Thymus (tissue), 14 donors: ENCODE data around the gene DCD. TPM values are rescaled to one million over a fixed set of nuclear protein-coding genes. Genes with fewer than 3 reads are reported as not detected.

Source experiments
- DNase-seq, 9 donors: peaks; one replicate each; pipeline ENCODE4 v3.0.0-alpha.2; 2013; ENCODE audit warnings: low spot score in 9 of 9, low read depth in 6 of 9, missing footprints in 1 of 9
- H3K27ac ChIP-seq, 2 donors: one replicate each; pipeline ENCODE4 v1.5.1; 2013; ENCODE audit warnings: control low read depth in 1 of 2, low read depth in 1 of 2, low read length in 1 of 2, mild to moderate bottlenecking in 1 of 2, moderate library complexity in 1 of 2
- H3K27me3 ChIP-seq, 2 donors: one replicate each; pipeline ENCODE4 v1.5.1; 2013; ENCODE audit warnings: low read length in 1 of 2; ENCODE audit not compliant: control insufficient read depth in 2 of 2, insufficient read depth in 1 of 2
- H3K36me3 ChIP-seq, 2 donors: one replicate each; pipeline ENCODE4 v1.5.1; 2013; ENCODE audit warnings: low read length in 1 of 2, mild to moderate bottlenecking in 1 of 2, moderate library complexity in 1 of 2; ENCODE audit not compliant: control insufficient read depth in 2 of 2, insufficient read depth in 2 of 2
- H3K4me1 ChIP-seq, 2 donors: one replicate each; pipeline ENCODE4 v1.5.1; 2013; ENCODE audit warnings: low read length in 2 of 2; ENCODE audit not compliant: control insufficient read depth in 2 of 2, insufficient read depth in 2 of 2
- H3K4me3 ChIP-seq, 2 donors: one replicate each; pipeline ENCODE4 v1.5.1; 2013; ENCODE audit warnings: low read length in 2 of 2, control low read depth in 1 of 2, mild to moderate bottlenecking in 1 of 2
- H3K9me3 ChIP-seq, 2 donors: one replicate each; pipeline ENCODE4 v1.5.1; 2013; ENCODE audit warnings: low read length in 1 of 2, mild to moderate bottlenecking in 1 of 2; ENCODE audit not compliant: control insufficient read depth in 2 of 2, insufficient read depth in 1 of 2
- WGBS: extraction: QIAGEN DNeasy Blood & Tissue Kit; methylation state at CpG from one replicate; pipeline ENCODE4 v1.1.7; 2013; 5-methylcytosine and 5-hydroxymethylcytosine counted together
- long read RNA-seq, 10 donors: transcript quantifications; one replicate each; lab custom pipeline, GENCODE V29; 2026
- polyA plus RNA-seq: library from polyadenylated mRNA; stranded (reverse); fragments of 200-250 nt; gene quantifications from one replicate; pipeline ENCODE4 v1.2.3, GENCODE V29; 2013
- total RNA-seq: library from RNA; stranded (reverse); fragments of 120-200 nt; gene quantifications from one replicate; pipeline ENCODE4 v1.2.4, GENCODE V29; 2013
- donor health status: healthy.

DCD gene, protein sequence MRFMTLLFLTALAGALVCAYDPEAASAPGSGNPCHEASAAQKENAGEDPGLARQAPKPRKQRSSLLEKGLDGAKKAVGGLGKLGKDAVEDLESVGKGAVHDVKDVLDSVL
- total RNA-seq (0.85 TPM), polyA plus RNA-seq (2.7 TPM)
- long read RNA-seq, donor 1: 0 reads
- long read RNA-seq, donor 2: 0 reads
- long read RNA-seq, donor 3: 0 reads
- long read RNA-seq, donor 4: 0 reads
- long read RNA-seq, donor 5, partial matches to known transcripts: 0 of 2 reads
- long read RNA-seq, donor 5, other reads (novel, unspliced or antisense): 0 of 2 reads
- long read RNA-seq, donor 6: 0 reads
- long read RNA-seq, donor 7: 0 reads
- long read RNA-seq, donor 8: 0 reads
- long read RNA-seq, donor 9: 0 reads
- long read RNA-seq, donor 10: 0 reads

DNA sequence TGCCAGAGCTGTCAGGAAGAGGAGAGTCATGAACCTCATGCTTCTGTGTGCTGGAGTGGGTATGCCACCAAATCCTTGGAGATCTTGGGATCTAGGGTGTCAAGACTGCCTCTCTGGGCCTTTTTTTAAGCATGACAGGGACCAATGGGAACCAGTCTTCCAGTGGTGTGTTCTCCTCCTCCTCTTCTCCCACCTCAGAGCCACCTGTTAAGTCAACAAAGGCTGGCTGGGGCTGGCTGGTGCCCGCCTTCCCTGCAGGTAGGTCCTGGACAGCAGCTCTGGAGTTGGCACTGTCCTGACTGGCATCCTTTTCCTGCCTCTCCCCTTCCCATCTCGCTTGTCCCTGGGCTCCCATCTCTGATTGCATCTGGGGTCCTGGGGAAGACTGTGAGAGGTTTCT lies at the start of gene DCD:
TSS of gene DCD (minus strand) at position 101 of the 400 bp plus-strand sequence. CDS start at position 39, 62 bp downstream.
- no peaks in the 10 kb centered on the region for H3K4me1 ChIP-seq
- 90% methylated on average over 2 of the region's 2 CpGs for WGBS
- DNase-seq: no peak
- H3K4me3 ChIP-seq: no peak within 1 kb of the TSS
- H3K27me3 ChIP-seq: peaks cover 0 to 9% of the 10 kb centered on the region in 2 donors
- H3K27ac ChIP-seq: no peak within 1 kb of the TSS
- no peaks in the 10 kb centered on the region for H3K36me3 ChIP-seq
- no peaks in the 10 kb centered on the region for H3K9me3 ChIP-seq

DNA sequence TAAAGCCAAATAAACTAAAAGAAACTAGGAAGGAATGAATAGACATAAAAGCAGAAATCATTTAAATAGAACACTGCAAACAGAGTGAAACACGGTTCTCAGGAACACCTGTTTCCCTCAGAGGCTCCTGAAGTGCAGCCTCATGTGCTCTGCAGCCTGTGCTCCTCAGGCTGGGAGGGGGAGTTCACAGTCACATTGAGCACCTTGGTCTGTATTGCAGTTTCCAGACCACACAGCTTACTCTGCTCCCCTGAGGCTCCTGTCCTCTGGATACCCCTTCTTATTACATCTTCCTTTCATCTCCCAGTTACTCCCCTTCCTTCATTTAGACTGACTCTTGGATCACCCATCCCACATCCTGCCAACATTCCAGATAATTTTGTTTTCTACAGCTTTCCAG lies 49.7 kb upstream of the DCD start:
- Histone ChIP-seq H3K4me3 (no peak overlapping the region), H3K9me3 (no peaks in the 10 kb centered on the region), H3K4me1 (no peaks in the 10 kb centered on the region), H3K27ac (no peak overlapping the region), H3K36me3 (no peaks in the 10 kb centered on the region), H3K27me3 (peaks cover 0 to 4% of the 10 kb centered on the region in 2 donors)
- WGBS: 0% methylated on average over 1 of the region's 1 CpG
- DNase-seq: no peak

DNA sequence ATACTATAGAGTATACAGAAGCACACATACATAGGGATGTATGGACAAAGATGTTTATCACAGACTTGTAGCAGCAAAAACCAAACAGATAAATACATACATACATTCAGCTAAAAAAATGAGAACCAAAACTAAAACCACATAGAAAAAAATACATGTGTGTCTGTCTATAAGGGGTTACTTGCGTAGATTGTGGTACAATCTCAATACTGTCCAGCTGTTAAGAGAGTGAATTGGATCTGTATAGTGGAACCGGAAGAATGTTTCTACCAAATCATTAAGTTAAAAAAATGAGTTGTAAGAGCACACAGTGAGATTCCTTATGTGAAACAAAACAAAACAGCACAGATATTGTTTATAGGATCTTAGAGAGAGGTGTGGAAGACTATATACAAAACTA lies 44.2 kb upstream of the DCD start:
- DNase-seq: no peak
- Histone ChIP-seq H3K36me3 (no peaks in the 10 kb centered on the region), H3K4me1 (no peaks in the 10 kb centered on the region), H3K9me3 (no peaks in the 10 kb centered on the region), H3K4me3 (no peak overlapping the region), H3K27ac (no peak overlapping the region), H3K27me3 (peaks cover 0 to 4% of the 10 kb centered on the region in 2 donors)
- 48% methylated on average over 2 of the region's 2 CpGs for WGBS

DNA sequence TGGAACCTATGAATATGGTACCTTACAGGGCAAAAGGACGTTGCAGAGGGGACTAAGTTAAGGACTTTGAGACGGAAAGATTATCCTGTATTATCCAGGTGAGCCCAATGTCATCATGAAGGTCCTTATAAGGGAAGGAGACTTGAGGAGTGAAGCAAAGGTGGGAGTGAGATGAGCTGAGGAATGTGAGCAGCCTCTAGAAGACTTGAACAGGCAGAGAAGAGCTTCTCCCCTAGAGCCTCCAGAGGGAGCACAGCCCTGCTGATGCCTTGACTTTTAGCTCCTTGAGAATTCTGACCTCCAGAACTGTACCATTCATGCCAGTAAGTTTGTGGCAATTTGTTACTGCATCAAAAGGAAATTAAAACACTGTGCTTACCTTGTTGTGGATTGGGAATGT lies 41.8 kb upstream of the DCD start:
- Histone ChIP-seq H3K9me3 (no peaks in the 10 kb centered on the region), H3K27me3 (peaks cover 0 to 2% of the 10 kb centered on the region in 2 donors), H3K27ac (no peak overlapping the region), H3K4me3 (no peak overlapping the region), H3K4me1 (no peaks in the 10 kb centered on the region), H3K36me3 (no peaks in the 10 kb centered on the region)
- 75% methylated on average over 2 of the region's 2 CpGs for WGBS
- DNase-seq: no peak

DNA sequence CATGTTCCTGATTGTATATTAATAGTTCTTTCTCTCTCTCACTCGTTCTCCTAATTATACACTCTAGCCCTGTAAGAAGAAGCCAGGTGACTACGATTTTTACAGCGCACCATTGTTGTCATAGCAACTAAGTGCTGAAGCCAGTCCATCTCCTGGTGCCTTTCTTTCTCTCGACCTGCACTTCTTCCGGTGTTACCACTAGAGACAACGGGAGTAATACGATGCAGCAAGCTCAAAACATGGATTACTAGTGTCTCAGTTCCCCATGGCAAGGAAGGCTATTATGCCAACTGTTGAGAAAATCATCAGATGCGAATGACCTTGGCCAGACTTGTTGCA lies 40.8 kb upstream of the DCD start:
- no peak for DNase-seq
- H3K9me3 ChIP-seq: no peaks in the 10 kb centered on the region
- no peaks in the 10 kb centered on the region for H3K4me1 ChIP-seq
- no peak overlapping the region for H3K4me3 ChIP-seq
- peaks cover 0 to 5% of the 10 kb centered on the region in 2 donors for H3K27me3 ChIP-seq
- H3K36me3 ChIP-seq: no peaks in the 10 kb centered on the region
- 91% methylated on average over 8 of the region's 8 CpGs for WGBS
- H3K27ac ChIP-seq: no peak overlapping the region

DNA sequence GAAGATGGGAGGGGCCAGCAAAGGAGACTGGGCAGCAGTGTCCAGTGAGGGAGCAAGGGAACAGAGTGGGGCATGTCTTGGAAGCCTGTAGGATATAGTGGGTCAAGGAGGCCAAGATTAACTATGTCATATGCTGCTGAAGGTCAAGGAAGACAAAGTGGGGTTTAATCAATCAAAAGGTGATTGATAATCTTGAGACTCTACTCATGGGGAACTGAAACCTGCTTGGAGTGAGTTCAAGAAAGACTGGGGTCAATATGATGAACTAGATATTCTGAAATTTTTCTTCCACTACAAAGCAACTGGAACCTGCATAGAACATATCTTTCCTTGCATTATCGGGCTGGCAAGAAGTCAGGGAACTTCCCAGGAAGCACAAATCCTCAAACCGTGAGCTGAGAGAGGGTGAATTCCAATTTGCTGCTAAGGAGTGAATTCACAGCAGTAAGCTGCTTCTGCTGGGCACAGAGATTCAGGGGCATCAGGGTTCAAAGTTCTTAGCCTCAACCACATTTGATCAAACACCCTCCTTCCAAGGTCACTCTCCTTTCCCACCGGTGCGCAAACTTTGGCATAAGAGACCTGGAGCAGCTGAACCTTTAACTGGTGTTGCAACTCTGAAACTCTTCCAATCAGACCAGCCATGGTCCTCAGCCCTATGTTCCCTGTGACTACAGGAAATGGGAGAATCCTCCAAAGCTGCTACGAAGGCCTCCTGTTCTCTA lies 40.3 kb upstream of the DCD start:
- no peak for DNase-seq
- WGBS: 94% methylated on average over 5 of the region's 5 CpGs
- Histone ChIP-seq H3K4me3 (no peak overlapping the region), H3K27ac (no peak overlapping the region), H3K36me3 (no peaks in the 10 kb centered on the region), H3K9me3 (no peaks in the 10 kb centered on the region), H3K27me3 (peaks cover 0 to 8% of the 10 kb centered on the region in 2 donors), H3K4me1 (no peaks in the 10 kb centered on the region)

DNA sequence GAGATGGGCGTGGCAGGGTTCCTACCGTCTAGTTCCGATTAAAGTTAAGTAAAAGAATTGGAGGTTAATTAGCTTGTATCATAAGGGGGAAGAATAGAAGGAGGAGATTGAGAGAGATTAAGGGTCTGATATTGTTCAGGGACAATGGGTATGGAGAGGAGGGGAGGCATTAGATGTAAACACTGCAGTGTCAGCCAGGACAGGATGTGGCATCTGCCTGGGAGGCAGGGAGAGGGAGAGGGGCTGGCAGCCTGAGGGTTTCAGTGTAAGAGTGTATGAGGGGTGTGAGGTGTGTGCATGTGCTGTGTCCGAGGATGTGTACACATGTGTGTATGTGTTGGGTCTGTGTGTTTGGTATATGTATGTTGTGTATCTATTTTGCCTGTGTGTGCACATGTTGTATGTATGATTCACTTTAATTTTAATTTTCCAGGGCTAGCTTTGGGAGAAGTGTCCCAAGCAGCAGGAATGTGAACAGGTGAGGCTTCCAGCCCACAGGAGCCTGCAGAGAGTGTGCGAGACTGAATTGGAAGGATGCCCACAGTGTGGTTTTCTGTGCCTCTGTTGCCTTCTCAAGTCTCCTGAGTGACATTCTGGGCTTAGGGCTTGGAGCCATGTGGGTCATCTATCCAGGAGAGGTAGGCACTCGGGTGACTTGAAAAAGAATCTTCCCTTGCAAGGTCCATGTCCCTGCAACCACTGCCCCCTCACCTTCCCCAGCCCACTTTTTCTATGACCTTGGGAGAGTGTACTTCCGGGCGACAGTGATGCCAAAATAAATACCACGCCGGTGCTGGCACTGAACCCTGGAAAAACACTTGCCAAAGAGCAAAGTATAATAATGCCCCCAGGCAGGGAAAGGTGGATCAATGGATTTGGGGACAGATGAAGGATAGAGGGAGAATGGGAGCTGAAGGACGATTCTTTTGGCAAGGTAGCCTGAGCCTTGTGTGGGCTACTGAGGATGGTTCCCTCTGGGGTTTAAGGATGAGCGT lies 36.8 kb upstream of the DCD start:
- Histone ChIP-seq H3K27me3 (peaks cover 0 to 9% of the 10 kb centered on the region in 2 donors), H3K27ac (no peak overlapping the region), H3K4me3 (no peak overlapping the region), H3K4me1 (no peaks in the 10 kb centered on the region), H3K9me3 (no peaks in the 10 kb centered on the region), H3K36me3 (no peaks in the 10 kb centered on the region)
- WGBS: 84% methylated on average over 12 of the region's 12 CpGs
- no peak for DNase-seq

DNA sequence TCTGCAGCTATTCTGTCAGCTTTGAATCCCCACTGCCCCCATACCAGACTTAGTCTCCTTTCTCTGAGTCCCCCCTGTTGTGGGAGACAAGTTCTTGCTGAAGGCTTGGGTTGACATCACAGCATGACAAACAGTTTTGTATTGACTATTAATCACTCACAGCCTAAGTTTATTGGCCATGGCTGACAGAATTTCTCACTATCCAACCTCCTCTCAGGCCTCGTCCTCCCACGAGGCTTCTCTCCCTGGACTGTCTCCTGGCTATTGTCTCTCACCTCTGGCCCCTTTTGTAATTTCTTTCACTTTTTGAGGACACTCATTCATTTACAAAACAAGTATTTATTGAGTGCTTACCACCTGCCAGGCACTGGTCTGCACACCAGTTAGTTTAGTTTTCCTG lies 35.2 kb upstream of the DCD start:
- peaks cover 0 to 9% of the 10 kb centered on the region in 2 donors for H3K27me3 ChIP-seq
- no peaks in the 10 kb centered on the region for H3K4me1 ChIP-seq
- WGBS: 75% methylated on average over 2 of the region's 2 CpGs
- DNase-seq: no peak
- H3K9me3 ChIP-seq: no peaks in the 10 kb centered on the region
- H3K27ac ChIP-seq: no peak overlapping the region
- no peaks in the 10 kb centered on the region for H3K36me3 ChIP-seq
- no peak overlapping the region for H3K4me3 ChIP-seq
